Stimulated activated CD8-positive, alpha-beta memory T cell treated with anti-CD3 and anti-CD28 coated beads, Interleukin-15, amount 100 ng/mL, for 24 hours (primary cell): ENCODE results near the gene BANK1.
"Not testable (repeated sequence)": the region's sequence is repeated elsewhere in the genome, so short reads cannot be mapped to it uniquely, and the experiment has no call there.

Source experiments
- DNase-seq: peaks from one replicate; pipeline ENCODE4 v3.0.0-alpha.2; 2020; ENCODE audit warnings: low read depth

Gene BANK1

DNA sequence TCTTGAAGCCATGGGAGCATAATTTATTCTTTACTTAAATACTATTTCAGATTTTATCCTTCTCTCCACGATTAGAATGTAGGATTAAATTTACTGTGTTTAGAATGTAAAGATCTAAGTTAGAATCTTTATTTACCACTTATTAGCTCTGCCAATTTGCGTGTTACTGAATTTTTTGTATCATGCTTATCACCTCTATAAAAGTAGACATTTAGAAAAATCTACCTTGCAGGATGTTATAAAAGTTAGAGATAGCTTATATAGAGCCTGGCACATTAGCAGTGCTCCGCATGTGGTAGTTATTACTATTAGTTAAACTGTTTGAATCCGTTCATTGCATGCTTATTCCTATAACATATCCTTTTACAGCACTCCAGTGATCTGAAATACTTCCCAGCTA, 97.9 kb downstream of the BANK1 start:
- DNase-seq, result no peak

- DNase-seq, result not testable (repeated sequence)
These were observed 115.0 kb downstream of the BANK1 start for GRCh38 chr4:101905527-101905926.

GRCh38 chr4:101910786-101911373, 120.3 kb downstream of the BANK1 start:
- no peak for DNase-seq

GRCh38 chr4:101911616-101912015, 121.1 kb downstream of the BANK1 start:
- no peak for DNase-seq

GRCh38 chr4:101914761-101915160, 124.2 kb downstream of the BANK1 start:
- no peak for DNase-seq

DNA sequence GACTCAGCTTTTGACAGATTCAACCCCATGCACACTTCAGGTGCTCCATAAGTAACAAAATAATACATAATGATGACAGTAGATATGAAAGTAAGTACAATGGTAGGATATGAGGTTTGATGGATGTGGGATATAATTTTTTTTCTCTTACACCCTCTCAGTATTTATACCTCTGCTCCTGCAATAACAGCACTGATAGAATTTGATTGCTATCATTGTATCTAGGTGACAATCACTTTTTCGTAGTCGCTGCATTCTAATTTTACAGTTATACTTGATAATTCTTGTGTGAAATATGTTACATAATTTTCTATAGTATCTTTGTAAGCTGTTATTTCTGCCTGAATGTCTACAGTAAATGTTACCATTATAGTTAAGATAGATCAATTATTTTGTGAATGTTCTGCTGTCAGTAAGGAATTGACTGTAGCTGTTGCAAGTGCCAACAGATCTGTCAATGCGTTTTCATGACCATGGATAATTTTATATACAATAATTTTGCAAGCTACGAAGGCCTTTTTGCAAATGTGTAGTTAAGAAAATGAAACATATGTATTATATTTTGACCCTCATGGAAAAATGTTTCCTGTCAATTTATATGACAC, 128.9 kb downstream of the BANK1 start:
- DNase-seq, result no peak

DNA sequence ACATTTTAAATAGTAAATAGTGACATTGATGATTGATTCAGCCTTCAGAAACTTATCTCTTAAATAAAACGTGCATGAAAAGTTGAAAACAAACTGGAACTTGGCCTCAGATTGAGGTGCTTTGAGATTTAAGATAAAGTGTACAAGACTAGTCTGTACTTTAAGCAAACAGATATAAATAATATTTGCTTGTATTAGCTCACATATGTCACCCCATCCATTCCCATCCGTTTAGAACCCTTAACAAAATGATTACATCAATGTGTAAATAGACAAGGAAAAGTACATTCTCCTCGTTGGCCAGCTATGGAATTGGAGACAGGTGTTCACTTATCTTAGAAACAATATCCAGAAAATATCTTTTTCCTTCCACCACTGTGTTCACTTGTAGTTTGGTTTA, 130.8 kb downstream of the BANK1 start:
- no peak for DNase-seq

DNA sequence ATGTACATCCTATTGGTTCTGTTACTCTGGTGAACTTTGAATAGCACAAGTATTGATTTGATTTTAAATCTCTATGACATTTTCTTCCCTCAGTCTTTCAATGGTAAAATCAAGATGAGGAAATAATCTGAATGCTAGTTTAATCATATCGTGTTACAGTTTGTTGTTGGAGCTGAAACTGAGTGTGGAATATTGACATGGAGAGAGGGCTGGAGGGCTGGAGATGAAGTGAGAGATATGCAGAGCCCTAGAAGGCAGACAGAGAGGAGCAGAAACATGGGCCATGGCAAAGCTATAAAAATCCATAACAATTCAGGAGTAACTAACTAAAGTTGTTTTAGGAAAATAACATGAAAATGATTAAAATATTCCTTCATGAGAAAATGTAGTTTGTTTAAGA, 141.1 kb downstream of the BANK1 start:
- DNase-seq, result no peak

DNA sequence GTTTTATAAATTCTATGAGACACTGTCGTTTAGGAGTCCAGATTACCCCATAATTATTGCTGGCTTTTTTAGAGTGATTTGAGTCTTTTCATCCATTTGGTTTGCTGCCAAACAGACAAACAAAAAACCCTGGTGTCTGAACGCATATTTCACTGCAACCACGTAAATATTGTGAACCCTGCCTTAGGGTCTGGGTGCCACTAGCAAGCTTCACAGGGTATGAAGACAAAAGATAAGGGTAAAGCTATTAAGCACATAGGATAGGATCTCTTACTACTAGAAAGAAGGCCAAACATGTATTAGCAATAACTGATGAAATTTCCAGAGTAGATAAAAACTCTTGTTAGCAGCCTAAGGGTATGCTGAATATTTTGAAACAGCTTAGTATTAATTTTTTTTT, 143.3 kb downstream of the BANK1 start:
- no peak for DNase-seq

GRCh38 chr4:101938836-101939235, 148.3 kb downstream of the BANK1 start:
- no peak for DNase-seq

DNA sequence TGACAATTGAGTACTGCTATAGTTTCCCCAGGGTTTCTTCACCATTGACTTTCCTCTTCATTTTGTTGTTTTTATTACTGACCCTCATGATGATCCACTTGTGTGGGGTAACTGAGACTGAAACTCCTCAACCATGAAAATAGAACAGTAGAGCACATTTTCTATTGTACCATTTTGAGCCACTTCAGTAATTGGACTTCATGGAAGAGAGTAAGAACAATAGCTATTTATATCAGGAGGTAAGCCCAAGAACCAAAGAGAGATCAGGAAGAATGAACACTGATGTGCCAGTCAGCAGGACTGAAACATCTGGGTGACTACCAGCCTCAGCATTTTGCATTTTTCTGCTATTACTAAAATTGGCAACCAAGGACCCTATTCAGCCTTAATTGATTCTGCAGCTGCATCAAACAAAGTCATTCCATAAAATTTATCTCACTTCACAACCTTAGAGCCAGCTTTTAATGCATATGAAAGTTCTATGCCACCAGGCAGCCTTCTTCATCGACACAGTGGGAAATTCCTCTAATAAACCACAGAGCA, 151.4 kb downstream of the BANK1 start:
- DNase-seq, result no peak

DNA sequence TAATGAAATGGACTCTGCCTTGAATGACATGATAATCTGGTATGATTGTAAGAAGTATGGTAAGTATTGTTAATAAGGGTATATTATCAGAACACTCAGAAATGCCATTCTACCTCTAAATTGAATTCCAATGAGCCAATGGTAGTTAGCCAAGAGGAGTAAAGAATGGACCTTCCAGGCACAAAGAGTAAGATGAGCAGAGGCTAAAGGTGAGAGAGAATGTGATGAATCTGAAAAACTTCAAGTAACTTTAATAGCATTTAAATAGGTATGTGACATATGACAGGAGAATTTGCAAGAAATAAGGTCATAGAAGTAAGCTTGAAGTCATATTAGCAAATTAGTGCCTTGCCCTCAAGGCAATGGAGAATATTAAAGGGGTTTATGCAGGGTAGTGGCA, 152.4 kb downstream of the BANK1 start:
- no peak for DNase-seq

DNA sequence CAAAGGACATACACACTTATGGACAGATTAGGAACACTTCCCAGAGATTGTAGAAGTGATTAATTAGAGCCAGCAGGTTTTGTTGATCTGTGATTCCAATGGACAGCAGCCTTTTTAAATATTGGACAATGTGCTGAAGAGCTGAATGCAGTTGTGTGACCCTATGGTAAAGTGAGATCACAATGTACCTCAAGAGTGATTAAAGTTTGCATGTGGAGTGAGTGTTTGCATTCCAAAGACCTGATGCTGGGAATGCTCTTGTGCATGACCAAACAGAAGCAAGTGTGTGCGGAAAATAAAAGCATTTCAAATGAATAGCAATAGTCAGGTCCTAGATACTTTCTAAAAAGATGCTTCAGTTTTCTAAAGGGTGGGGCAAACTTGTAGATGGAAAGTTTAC, 154.1 kb downstream of the BANK1 start:
- no peak for DNase-seq

- DNase-seq, result no peak
These were observed 157.5 kb downstream of the BANK1 start for GRCh38 chr4:101948055-101948454.

DNA sequence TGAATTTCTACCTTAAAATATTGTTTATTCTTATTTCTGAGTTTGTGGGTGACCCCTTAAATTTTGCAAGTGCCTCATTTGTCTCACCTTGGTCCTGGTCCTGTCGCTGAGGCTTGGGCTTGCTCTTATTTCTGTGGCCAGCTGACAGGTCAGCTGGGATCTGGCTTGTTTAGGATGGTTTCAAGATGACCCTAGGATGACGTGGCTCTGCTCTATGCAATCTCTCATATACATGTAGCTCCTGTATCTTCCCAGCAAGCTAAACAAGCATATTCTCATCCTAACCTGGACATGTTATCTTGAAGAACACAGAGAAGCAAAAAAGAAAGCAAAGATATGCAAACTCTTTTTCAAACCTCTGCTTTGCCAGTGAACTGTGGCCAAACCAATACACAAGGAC, 158.4 kb downstream of the BANK1 start:
- no peak for DNase-seq

DNA sequence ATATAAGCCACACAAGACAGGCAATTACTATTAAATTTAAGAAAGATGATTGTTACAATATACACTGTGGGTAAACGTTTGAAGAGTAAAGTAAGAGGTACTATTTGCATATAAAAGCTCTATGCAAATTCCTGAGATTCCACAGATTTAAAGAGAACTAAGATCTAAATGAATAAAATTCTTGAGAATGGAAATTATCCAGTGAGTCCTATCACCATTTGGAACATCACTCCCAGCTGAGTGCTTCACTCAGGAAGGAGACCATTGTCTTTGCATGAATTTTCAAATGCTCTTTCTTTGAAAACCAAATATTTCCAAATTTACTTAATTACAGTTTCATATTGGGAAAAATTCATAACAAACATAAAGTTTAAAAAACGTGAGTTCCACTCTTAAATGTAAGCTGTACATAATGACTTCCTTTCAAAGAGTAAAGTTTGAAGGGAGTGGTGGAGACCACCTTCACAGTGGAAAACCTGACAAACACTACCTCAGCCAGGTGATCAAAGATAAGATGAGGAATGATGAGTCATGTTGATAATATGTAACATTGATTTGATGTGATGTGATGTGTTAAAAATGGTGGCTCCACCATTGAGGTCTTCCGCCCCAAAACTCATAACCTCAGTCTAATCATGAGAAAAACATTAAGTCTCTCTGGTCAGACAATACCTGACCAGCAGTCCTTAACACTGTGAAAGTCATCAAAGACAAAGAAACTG, 159.9 kb downstream of the BANK1 start:
- DNase-seq, result no peak

DNA sequence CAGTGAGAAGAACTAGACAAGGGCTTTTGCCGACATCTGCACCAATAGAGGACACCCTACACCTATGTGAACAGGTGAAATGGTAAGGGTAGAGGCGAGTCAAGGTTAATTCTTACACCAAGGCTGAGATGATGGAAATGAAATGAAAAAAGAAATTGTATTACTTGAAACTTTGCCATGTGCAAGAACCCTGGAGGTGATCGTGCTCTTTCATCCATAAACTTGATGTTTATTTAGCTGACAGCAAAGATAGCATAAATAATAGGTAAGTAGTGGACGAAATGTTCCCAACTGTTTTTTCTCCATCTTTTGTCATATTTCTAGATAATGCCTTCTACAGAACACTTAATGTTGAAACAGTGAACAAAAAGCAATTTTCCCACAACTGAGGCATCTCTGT, 162.5 kb downstream of the BANK1 start:
- no peak for DNase-seq

- DNase-seq, result no peak
These were observed 163.4 kb downstream of the BANK1 start for GRCh38 chr4:101953949-101954348.

GRCh38 chr4:101954351-101954750, 163.8 kb downstream of the BANK1 start:
- DNase-seq, result no peak

DNA sequence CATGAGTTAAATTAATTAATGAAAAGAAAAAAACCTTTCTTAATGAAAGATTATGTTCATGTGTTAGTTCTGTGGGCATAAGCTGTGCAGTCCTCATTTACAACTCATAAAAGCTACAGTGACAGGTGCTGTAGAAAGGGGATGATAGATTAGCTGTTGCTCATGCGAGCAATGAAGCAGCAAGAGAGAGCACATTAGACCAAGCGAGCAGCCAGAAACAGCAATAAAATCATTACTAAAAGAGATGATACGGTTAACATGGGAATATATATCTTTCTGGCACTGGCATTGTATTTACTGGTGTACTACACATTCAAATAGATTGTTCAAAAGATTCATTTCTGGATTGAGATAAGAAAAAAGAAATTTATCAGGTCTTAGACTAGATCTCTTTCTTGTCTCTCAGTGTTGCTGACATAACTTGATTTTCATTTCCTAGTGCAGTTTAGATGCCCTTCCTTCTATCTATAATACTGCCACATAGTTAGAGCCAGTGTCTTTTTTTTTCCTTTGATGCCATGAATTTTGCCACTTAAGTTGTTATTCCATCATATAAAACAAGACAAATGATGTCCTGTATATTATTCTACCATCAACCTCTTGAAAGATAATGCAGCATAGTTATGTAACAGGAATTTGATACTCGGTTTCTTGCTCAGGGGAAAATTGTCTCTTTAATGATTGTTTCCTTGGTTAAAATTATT, 164.6 kb downstream of the BANK1 start:
- DNase-seq, result no peak

DNA sequence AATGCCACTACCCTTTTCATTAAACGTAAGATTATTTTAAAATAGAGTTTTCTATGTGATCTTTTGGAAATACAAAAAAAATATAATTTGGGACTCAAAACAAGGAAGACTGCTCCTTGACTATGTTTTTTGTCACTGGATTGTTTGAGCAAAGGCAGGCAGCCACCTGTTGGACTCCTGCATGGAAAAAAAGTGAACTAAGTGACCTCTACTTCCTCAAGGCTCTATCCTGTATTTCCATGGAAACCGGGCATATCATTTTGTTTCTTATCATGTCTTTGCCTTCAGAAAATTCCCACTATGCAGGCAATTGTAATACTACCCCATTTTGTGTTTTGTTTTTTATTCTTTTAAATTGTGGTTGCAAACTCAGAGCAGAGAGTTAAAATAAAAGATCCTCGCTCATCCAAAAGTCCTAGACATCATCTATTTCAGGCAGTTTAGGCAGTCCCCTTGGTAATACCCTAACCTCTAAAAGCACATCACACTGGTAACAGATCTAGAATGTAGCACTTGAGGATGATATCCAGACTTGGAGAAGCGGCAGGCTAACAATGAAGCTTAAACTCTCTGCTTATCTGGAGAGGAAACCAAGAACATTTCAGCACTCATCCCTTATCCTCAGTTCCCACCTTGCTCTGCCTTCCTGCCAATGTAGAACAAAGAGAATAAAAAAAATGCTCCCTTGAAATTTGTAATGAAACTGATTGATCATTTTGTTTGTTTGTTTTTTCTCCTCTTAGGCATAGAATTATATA, 165.7 kb downstream of the BANK1 start:
- no peak for DNase-seq

DNA sequence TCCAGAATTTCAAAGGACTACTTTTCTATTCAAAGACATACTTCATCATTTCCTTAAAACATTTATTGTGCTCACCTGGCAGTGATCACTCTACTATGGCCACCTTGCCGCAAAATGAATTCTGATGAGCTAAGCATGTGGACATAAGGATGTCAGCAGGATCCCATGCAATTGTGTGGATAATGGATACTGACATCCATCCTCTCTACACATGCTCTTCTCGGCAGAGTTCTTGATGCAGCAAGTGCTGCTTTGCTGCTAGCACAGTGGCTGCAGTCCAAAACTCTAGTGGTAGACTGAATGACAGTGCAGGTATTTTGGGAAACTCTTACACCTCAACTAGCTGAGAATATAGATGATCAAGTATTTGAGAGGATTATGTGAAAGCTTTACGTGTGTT, 168.0 kb downstream of the BANK1 start:
- DNase-seq, result no peak
